ENCODE data around the gene TCF7. TPM values are rescaled to one million over a fixed set of nuclear protein-coding genes. Genes with fewer than 3 reads are reported as not detected.
A peak's percentile ranks its signal among the peaks of the same experiment; 100 is the strongest.
"Not testable (repeated sequence)": the region's sequence is repeated elsewhere in the genome, so short reads cannot be mapped to it uniquely, and the experiment has no call there.

The TCF7 gene
- total RNA-seq, 1 experiment from 2014 or later, result 11.1 TPM

- DNase-seq (ENCODE audit: low spot score), result no peak
- in situ Hi-C loops (cut with HindIII; ENCODE audit: low sequenced_read_pairs), result no loop called here
Measured at GRCh38 chr5:134139891-134140469, 25.5 kb downstream of the TCF7 start.

DNA sequence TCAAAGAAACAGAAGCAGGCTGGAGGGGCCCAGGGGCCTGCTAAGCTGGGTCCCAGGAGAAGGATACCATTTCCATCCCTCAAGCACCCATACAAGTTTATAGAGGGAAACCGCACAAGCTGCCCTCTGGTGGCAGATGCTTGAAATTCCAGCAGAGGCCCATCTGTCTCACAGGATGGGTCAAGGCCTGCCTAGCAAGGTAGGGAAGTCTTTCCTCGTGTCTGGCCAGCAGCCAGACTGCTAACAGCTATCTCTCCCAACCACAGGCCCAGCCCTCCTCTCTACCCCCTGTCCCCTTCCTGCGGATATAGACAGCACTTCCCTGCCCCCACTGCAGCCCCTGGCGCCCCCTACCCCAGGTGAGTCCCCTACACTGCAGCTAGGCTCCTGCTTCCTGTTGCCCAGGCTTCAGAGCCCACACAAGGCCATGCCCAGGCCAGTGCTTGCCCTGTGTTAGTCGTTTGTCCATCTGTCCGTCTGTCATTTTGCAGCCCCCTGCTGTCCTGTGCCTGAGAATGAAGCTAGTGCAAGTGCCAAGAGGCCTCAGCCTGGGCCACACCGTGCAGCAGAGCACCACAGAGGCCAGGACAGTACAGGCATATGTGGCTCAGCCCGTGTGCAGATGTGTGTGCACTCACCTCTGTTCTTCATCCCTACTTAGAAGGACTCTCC is 26.2 kb downstream of the TCF7 start:
- DNase-seq (ENCODE audit: low spot score), result peak; percentile 85
- in situ Hi-C loops (cut with HindIII; ENCODE audit: low sequenced_read_pairs), result no loop called here

- in situ Hi-C loops (cut with HindIII; ENCODE audit: low sequenced_read_pairs), result no loop called here
- no peak for DNase-seq (ENCODE audit: low spot score)
Measured at GRCh38 chr5:134141331-134142050, 27.0 kb downstream of the TCF7 start.

GRCh38 chr5:134142052-134142451 is 27.6 kb downstream of the TCF7 start:
- DNase-seq (ENCODE audit: low spot score), result no peak
- in situ Hi-C loops (cut with HindIII; ENCODE audit: low sequenced_read_pairs), result no loop called here

DNA sequence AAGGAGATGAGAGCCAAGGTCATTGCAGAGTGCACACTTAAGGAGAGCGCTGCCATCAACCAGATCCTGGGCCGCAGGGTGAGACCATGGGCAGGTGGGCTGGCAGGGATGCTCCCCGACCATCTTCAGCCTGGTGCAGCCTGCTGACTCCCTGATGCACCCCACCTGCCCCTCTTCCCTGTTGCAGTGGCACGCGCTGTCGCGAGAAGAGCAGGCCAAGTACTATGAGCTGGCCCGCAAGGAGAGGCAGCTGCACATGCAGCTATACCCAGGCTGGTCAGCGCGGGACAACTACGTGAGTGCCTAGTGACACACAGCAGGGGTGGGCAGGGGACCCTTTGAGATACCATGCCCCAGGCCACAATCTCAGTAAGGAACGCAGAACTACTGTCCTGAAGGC is 28.3 kb downstream of the TCF7 start:
- no peak for DNase-seq (ENCODE audit: low spot score)
- in situ Hi-C loops (cut with HindIII; ENCODE audit: low sequenced_read_pairs), result no loop called here

DNA sequence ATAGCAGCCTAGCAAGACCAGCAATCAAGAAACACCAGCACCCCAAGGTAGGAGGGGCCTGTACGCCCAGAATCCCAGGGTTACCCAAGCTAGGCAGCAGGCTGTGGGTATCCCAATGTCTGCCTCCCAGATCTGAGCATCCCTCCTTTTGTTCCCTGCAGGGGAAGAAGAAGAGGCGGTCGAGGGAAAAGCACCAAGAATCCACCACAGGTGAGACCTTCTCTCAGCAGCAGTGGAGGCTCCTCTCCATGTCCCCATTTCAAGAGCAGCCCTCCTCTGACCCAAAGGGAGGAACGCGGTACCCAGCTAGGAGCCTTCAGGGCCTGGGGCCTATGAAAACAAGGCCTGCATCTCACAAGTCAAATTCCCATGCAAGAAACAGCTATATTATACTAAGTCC is 28.9 kb downstream of the TCF7 start:
- in situ Hi-C loops (cut with HindIII; ENCODE audit: low sequenced_read_pairs), result no loop called here
- DNase-seq (ENCODE audit: low spot score), result no peak

DNA sequence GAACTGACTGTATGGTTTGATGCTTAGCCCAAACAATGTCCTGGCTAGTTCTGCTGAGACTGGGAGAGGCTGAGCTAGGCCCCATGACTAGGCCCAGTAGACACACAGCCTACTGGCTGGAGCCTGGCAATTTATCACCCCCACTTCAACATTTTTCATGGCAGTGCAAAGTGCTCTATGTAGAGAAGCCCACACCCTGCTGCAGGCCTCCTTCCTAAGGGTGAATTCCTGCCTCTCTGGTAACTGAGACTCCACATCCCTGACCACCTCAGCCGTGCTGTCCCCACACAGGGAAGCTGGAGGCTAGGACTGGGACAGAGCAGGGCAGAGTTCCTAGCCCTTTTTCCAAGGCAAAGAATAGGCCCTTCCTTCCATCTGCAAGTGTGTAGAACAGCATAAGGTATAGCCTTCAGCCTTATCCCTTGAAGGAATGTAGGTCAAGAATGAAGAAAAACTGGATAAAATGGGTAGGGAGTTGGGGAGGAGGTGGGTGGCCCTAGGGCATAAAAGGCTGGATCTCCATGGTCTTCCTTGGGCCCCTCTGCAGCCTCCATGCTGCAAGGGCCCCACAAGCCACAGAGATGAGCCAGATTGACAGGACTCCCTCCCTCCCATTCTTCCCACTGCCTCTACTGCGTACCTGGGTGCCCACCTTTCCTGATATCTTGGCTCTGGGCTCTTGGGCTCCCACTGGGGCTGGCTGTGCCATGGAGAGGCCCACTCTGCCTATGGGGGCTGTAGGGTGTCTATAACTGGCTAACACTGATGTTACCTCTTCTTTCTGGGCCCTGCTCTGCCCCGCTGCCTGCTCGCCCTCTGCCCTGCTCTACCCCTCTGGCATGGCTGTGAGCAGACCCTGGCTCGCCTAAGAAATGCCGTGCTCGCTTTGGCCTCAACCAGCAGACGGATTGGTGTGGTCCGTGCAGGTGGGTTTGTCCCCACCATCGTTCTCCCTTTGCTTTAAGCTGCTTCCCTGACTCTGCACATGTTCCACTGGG is 29.8 kb downstream of the TCF7 start:
- in situ Hi-C loops (cut with HindIII; ENCODE audit: low sequenced_read_pairs), result no loop called here
- DNase-seq (ENCODE audit: low spot score), result no peak

- DNase-seq (ENCODE audit: low spot score), result no peak
- in situ Hi-C loops (cut with HindIII; ENCODE audit: low sequenced_read_pairs), result no loop called here
Measured at GRCh38 chr5:134145041-134145757, 30.7 kb downstream of the TCF7 start.

DNA sequence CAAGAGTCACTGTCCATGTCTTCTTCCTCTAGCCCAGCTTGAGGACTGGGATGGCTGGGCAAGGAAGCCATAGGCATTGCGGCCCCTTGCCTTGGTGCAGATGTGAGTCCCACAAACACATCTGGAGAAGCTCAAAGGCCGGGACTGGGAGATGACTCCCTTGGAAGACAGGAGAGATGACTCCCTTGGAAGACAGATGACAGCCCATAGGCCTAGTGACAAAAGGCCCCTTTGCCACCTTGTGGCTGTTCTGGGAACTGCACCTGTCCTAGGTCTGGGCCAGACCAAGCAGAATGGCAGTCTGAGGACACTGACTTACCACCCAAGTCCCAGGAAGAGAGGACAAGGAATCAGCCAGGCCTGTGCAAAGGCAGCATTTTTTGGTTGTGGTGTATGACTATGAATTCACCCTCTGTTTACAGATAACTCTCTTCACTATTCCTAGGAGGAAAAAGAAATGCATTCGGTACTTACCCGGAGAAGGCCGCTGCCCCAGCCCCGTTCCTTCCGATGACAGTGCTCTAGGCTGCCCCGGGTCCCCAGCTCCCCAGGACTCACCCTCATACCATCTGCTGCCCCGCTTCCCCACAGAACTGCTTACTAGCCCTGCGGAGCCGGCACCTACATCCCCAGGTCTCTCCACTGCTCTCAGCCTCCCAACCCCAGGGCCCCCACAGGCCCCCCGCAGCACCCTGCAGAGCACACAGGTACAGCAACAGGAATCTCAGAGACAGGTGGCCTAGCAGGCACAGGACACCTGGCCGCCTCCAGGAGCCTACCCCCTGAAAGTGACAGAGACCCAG is 31.5 kb downstream of the TCF7 start:
- in situ Hi-C loops (cut with HindIII; ENCODE audit: low sequenced_read_pairs), result no loop called here
- DNase-seq (ENCODE audit: low spot score), result peak; percentile 89

DNA sequence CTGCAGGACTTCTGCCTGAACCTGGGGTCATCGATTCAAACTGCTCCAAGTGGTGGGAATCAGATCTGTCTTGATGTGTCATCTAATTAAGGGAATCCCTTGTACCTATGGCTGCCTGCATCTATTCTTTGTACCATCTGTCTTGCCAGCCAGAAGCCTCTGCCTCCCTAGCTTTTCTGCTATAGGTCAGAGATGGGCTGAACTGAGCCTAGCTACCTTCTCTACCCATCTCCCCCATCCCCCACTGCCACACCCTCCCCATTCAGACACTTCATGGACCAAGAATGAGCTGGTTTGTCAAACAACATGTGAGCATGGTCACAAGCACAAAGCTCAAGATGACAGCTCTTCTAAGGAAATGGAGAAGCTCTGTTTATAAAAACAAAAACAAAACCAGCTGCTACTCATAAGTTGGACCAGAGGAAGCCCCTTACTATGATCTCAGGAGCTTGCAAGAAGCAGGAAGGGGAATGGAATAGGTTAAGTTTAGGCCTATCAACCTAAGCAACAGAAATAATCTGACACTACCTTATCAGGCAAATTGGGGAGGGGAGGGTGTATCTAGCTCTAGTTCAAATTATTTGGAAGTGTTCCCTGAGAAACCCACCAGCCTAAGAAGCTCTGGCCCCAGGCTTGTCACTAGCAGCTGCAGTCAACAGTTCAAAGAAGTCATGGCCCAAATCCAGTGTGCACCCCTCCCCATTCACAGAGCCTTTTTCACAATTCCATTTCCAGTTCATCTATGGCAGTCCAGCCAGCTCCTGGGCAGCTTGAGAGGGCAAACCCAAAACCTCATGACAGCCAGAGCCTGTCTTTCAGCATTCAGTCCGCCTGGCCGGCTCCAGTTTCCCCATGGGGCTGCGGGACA is 32.4 kb downstream of the TCF7 start:
- in situ Hi-C loops (cut with HindIII; ENCODE audit: low sequenced_read_pairs), result no loop called here
- no peak for DNase-seq (ENCODE audit: low spot score)

DNA sequence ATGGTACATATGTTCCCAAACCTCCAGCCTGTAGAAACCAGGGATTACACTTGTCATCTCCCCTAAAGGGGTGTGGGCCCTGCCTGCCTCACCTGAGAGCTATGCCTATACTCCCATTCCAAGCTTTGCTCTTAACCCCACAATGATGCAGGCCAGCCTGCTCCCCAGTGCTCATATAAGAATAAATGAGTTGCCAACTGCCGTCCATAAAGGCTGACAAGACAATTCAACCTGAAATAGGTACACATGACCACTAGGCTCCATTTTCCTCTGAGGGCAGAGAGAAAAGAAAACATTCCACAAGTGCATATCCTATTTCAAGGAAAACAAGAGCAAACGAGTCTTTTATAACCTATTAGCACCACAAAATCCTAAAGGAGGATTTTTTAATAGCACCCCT is 33.8 kb downstream of the TCF7 start:
- in situ Hi-C loops (cut with HindIII; ENCODE audit: low sequenced_read_pairs), result no loop called here
- DNase-seq (ENCODE audit: low spot score), result no peak

- DNase-seq (ENCODE audit: low spot score), result no peak
- in situ Hi-C loops (cut with HindIII; ENCODE audit: low sequenced_read_pairs), result no loop called here
Measured at GRCh38 chr5:134148986-134149539, 34.6 kb downstream of the TCF7 start.

GRCh38 chr5:134149571-134150303 is 35.3 kb downstream of the TCF7 start:
- DNase-seq (ENCODE audit: low spot score), result no peak
- in situ Hi-C loops (cut with HindIII; ENCODE audit: low sequenced_read_pairs), result loop anchor here (5.0 kb wide), 1 partner anchor 77 kb away; no protein-coding TSS in a partner anchor

GRCh38 chr5:134151723-134152122 is 37.2 kb downstream of the TCF7 start:
- in situ Hi-C loops (cut with HindIII; ENCODE audit: low sequenced_read_pairs), result loop anchor here (5.0 kb wide), 1 partner anchor 79 kb away; no protein-coding TSS in a partner anchor
- DNase-seq (ENCODE audit: low spot score), result no peak

GRCh38 chr5:134152173-134152832 is 37.8 kb downstream of the TCF7 start:
- in situ Hi-C loops (cut with HindIII; ENCODE audit: low sequenced_read_pairs), result loop anchor here (5.0 kb wide), 1 partner anchor 80 kb away; no protein-coding TSS in a partner anchor
- DNase-seq (ENCODE audit: low spot score), result not testable (repeated sequence)

Data from G401 (cell line).